NOMO-1 (cell line): ENCODE results near the gene FABP6.

Experiments
- DNase-seq, 2 experiments: peaks; one replicate each; lab custom pipeline; 2025; ENCODE audit not compliant: unreplicated experiment in 2 of 2; lab: John Stamatoyannopoulos, UW

Gene FABP6

DNA sequence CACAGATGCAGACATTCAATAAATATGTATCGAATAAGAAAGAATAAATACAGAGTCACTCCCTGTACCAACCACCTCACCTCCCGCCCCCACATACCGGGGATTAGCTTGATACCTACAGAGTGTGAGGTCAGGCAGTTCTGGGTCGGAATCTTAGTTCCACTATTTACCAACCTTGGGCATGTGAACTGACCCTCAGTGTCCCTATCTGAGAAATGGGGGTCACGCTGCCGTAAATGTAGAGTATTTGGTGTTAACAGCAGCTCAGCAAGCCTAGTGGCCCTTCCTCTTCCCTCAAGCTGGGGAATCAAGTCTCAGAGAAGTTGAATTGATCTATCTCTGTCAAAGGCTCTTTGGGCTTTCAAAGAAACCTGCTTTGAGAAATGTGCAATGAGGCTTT lies 57.6 kb downstream of the FABP6 start:
- DNase-seq: no peak

DNA sequence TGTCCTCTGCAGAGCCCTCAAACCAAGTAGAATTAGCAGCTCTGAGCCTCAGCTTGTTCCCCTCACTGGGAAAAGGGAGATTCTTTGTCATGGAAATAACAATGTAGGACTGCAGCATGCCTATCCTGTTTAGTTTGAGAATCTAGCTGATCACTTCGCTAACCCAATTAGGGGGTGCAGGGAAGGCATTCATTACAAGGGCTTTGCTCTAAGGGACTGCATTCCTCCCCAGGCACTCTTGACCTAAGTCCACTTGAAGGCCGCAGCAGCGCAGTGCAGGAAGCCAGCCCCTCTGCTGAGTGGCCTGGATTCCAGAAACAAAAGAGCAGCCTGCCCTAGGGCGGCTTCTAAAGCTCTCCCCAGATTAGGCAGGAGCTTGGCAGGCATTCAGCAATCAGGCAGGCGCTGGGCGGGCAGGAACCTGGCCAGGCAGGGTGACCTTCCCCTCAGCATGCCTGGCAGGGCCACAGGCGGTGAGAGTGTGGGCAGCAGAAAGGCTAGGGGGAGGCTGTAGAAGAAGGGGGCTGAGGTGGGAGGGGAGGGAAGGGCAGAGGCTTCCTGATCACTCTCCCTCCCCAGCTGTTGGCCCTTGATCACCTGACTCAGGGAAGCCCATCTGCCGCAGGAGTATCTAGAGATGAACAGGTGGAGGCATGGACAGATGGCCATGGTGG lies 58.2 kb downstream of the FABP6 start:
- no peak for DNase-seq
